Effector CD4-positive, alpha-beta T cell (primary cell): Measurements from ENCODE around the gene LYPD3.
"Not testable (repeated sequence)": the region's sequence is repeated elsewhere in the genome, so short reads cannot be mapped to it uniquely, and the experiment has no call there.

ENCODE experiments used
- DNase-seq: peaks from one replicate; pipeline ENCODE4 v3.0.0-alpha.2; 2020
- total RNA-seq: gene quantifications from one replicate; lab custom pipeline; 2026; lab: John Stamatoyannopoulos, UW

The LYPD3 gene
- total RNA-seq: 15.9 reads per million, percentile 42 among the genes with 10 or more reads in this experiment

DNA sequence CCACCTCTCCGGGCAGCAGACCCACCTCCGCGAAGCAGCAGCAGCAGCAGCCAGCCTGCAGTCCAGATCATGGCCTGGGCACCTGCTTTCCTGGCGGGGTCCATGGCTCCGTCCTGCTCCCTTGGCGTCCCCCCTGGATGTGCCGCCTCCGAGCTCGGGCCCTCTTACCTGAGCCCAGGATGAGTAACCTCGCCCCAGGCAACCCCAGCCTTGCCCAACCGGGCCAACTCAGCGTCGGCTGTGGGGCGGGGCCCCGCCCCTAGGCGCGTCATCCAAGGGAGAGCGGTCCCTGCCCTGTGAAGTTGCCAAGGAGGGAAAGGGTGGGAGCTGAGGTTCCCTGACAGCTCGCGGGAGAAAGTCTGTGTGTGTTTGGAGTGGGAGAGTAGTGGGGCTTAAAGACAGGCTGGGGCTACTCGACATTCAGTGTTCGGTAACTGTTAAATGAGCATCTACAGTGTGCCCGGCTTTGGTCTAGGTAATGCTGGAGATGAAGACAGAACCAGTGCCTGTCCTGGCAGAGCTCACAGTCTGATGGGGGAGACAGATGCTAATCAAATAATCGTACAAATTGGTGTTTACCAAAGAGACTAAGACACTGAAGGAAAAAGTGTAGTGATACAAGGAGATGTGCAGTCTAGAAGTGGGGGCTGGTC is at the start of gene LYPD3:
Gene LYPD3, minus strand, starts transcription at position 141 of the 653 bp plus-strand sequence. Its CDS starts 37 bp downstream, at position 104.
- DNase-seq: no peak

DNA sequence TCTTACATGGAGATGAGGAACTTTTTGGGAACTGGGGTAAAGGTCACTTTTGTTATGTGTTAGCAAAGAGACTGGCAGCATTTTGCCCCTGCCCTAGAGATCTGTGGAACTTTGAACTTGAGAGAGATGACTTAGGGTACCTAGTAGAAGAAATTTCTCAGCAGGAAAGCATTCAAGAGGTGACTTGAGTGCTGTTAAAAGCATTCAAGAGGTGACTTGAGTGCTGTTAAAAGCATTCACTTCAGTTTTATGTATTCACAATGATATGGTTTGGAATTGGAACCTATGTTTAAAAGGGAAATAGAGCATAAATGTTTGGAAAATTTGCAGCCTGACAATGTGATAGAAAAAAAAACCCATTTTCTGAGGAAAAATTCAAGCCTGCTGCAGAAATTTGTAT is 47.0 kb upstream of the LYPD3 start:
- not testable (repeated sequence) for DNase-seq

DNA sequence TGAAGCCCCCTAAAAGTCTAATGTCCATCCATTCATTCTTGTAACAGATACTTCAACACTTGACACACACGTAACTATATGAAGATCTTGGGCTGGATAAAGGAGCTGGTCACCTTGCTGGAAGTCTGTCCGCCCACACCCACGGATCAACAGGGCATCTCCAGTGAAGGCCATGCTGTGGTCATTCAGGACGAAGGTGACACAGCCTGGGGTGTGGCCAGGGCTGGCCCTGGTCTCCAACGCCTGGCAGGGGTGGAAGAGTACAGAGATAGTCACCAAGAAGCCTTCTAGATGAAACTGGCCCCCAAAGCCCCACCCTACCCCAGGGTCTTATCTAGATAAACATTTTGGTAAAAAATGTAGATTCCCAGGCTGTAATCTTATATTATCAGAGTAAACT is 45.9 kb upstream of the LYPD3 start:
- no peak for DNase-seq

DNA sequence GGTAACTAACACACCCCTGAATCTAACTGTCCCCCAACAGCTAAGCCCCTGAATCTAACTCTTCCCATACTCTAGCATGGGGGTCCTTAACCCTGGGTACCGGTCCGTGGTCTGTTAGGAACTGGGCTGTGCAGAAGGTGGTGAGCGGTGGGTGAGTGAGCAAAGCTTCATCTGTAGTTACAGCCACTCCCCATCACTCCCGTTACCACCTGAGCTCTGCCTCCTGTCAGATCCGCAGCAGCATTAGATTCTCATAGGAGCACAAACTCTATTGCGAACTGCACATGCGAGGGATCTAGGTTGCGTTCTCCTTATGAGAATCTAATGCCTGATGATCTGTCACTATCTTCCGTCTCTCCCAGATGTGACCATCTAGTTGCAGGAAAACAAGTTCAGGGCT is 45.3 kb upstream of the LYPD3 start:
- DNase-seq: no peak

DNA sequence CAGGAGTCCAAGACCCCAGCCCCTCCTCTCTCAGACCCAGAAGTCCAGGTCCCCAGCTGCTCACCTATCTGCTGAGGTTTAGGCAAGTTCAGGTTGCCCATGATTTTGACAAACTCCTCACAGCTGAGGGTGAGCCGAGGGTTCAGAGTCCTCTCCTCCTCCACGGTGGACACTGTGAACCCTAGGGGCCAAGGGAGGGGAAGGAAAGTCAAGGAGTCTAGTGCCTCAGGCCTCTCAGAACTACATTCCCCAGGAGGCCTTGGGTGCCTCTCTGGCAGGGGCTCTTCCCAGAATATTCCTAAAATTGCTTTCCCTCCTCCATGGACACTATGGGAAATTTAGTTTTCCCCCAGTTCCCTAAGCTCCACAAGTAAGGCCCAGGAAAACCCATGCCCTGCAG is 42.5 kb upstream of the LYPD3 start:
- no peak for DNase-seq

DNA sequence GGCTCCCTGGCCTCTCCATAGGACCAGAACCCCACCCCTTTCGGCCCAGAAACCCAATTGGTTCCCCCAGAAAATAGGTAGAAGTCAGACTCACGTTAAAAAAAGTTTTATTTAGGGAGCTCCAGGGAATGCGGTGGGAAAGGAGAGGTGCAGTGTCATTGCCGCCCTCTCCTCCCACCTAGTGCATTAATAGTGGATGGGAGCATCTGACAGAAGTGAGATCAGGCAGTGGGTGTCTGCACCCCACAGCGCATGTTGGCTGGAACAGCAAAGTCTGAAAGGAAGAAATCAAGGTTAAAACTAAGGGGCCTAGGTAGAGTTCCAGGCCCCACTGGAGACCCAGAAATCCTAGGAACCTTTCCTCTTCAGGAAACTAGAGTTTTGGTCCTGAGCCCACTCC is 41.2 kb upstream of the LYPD3 start:
- no peak for DNase-seq

DNA sequence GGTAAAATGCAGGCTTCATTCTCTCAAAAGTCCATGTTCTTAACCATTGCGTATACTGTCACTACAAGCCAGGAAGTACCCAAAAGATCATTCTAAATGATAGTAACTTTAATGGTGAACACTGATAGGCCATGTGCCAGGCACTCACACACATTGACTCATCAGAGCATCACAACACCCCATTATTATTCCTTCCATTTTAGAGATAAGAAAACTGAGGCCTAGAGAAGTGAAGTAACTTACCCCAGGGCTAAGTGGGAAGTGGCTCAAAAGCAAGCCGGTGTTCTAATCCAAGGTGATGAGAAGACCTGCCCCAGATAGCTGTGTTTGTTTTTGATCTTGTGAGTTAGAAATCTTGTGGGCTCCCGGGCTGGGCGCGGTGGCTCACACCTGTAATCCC is 40.5 kb upstream of the LYPD3 start:
- no peak for DNase-seq

DNA sequence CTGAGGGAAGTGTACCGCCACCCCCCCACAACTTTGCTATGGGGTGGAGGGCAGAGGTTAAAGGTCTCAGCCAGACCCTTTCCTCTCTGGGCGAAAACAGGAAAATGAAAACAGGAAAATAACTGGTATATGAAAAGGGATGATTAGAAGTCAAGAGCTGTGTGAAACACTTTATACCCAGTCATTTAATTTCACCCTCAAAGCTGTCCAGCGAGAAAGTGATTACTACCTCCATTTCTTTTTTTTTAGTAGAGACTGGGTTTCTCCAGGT is 39.7 kb upstream of the LYPD3 start:
- no peak for DNase-seq

DNA sequence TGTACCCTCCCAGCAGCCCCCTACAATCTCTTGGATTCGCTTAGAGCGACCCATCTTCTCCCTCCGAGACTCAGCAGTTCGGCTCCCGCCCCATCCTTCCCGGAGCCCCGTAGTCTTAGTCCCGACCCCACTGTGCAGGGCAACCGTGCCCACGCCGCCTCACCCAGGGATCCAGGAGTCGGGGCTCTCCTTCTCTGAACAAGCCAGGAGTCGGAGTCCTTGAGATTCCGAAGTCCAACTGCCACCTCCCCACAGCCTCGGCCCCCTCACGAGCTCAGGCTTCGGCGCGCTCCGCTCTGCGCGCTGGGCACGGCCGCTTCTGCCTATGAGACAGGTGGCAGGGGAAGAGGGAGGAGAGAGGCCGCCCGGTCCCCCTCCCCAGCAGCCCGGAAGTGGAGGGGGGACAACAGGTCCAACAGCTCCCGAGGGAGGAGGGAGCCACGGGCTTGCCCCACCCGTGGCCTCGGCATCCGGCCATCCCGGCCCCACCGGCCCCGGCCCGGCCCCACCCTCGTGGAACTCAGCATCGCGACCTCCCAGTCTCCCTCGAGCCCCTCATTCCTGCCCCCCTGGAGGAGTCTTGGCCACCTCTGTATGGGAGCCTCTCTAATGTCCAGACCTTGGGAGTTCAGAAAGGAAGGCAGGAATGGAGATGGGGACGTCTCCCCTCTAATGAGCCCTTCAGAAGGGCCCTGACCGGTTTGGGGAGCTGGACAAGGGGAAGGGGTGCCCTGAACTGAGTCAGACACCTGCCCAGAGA is 39.2 kb upstream of the LYPD3 start, which contains the start of gene PHLDB3:
Gene PHLDB3, minus strand, starts transcription at position 321 of the 760 bp plus-strand sequence. CDS start 628 bp downstream, outside the sequence.
- DNase-seq: peak; percentile 34

DNA sequence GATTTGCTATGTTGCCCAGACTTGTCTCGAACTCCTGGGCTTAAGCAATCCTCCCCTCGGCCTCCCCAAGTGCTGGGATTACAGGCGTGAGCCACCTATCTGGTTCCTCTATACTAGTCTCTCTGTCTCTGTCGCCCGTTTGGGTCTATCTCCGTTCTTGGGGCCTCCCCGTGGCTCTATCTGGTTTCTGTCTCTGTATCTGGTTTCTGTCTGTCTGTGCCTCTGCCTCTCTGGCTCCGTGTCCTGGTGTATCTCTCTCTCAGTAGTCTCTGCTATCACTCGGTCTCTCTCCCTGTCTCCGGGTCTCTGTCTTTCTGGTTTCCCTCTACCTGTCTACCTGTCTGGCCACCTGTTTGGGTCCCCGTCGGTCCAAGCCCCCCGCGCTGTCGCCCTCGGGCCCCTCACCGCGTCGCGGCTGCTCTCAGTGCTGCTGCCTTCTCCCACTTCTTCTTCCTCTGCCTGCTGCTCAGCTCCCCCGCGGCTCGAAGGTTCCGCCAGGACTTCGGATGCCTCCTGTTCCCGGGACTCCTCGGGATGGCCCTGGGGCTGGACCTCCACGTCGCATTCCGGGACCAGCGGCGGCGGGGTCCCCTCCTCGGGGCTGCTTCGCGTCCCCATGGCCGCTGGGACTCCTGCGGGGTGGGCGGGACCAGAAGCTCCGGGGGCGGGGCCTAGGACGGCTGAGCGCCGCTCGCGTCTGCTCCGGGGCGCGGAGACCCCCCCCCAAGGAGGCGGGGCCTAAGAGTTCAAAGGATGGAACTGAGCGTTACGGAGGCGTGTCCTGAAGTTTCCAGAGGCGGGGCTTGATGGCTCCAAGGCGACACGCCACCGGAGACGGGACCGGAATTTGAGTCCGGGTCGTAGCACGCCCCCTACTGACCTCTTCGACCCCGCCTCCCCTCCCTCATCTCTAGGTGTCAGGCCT is 38.4 kb upstream of the LYPD3 start:
- peak; percentile 99 for DNase-seq

DNA sequence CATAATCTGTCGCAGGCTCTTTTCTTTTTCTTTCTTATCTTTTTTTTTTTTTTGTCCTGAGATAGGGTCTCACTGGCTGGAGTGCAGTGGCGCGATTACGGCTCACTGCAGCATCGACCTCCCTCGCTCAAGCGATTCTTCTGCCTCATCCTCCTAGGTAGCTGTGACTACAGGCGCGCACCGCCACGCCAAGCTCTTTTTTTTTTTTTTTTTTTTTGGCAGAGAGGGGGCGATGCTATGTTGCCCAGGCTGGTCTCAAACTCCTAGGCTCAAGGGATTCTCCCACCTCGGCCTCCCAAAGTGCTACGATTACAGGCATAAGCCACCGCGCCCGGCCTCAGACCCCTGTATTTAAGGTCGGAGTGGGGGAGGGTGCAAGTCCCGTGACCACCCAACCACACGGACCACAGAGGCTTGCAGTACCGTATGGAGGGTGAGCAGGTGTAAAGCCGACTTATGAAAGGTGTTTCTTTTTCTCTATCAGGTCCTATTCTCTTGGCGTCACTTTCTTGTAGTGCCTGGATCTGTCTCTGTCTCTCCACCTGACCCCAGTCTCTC is 37.1 kb upstream of the LYPD3 start:
- DNase-seq: no peak

DNA sequence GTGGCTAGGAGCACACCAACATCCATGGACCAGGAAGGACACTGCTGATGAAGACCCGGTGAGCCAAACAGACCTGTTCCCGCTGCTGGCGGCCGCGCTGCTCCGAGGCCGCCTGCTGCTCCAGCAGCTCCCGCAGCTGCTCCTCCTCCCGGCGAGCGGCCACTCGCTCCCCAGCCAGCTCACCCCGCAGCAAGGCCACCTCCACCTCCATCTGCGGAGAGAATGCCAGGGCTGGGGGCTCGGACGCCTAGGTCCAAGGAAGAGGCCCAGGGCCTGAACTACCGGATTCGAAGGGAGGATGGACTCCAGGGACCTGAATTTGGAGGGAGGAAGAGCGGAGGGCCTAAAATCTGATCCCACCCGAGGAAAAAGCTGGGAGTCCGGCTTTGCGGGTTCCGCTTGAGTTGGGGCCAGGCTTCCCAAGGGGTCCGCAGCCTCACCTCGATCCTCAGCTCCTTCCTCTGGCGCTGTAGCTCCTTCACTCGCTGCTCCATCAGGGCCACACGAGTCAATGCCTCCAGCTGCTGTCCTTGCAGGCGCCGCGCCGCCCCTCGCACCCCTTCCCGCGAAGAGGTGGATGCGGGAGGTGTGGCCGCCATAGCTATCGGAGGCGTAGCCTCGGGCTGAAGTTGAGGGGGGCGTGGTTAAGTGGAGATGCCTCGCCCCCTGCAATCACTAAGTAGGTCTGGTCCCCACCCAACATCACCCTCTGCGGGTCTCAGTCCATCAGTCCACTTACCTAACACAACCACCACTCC is 36.4 kb upstream of the LYPD3 start:
- DNase-seq: no peak

DNA sequence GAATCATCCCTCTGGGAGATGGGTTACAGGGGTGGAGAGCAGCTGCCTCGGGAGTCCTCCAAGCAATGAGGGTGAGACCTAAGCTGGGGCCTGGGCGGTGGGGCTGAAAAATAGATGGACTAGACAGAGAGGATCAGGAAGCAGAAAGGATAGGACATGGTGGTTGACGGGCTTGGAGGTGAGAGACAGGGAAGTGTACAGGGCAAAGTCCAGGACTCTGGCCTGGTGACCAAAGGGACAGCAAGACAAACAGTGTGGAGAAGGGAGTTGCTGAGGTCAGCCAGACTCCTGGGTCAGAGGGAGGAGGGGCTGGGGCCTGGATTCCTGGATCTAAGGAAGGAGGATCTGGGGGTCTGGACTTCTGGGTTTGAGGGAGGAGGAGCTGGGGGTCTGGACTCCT is 33.6 kb upstream of the LYPD3 start:
- DNase-seq: no peak

DNA sequence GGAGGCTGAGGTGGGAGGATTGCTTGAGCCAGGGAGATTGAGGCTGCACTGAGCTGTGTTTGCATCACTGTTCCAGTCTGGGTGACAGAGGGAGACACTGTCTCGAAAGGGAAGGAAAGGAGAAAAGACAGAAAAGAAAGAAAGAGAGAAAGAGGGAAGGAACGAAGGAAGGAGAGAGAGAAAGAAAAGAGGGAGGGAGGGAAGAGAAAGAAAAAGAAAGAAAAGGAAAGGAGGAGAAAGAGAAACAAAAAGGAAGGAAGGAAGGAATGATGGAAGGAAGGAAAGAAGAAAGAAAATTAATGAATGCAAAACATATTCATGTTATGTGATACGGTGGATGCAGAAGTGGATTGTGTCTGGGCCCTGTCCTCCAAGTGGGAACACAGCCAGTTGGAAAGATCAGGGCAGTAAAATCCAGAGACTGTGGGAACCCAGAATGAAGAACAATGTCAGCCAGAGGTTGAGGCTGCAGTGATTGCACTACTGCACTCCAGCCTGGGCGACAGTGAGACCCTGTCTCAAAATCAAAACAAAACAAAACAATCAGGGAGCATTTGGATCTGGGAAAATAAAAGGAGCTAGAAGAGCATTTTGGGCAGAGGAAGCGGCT is 32.9 kb upstream of the LYPD3 start:
- no peak for DNase-seq

DNA sequence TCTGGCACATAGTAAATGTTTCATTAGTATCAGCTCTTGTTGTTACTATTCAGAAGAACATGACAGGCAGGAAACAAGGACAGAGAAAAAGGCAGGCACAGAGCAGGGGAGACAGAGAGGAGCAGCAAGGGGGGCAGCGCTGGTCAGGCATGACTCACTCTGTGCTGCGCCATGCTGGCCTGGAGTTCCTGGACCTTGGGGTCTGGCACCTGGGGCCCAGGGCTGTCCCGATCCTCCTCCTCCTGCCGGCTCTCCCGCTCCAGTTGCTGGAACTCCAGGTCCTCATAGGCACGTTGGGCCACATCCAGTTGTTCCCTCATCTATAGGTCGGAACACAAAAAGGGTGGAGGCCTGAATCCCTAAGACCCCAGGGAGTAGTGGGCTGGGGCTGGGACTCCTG is 31.6 kb upstream of the LYPD3 start:
- no peak for DNase-seq

DNA sequence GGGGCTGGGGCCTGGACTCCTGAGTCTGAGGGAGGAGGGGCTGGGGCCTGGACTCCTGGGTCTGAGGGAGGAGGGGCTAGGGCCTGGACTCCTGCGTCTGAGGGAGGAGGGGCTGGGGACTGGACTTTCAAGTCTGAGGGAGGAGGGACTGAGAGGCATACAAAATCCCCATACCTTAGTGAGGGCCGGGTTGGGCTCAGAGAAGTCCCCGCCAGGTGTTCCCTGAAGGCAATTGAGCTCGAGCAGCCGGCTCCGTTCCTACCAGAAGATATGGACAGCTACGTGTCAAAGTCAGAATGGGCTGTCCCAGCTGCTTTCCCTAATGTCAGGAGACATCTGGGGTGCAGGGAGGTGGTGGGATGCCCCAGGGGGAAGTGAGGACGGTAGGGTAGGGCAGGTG is 29.7 kb upstream of the LYPD3 start:
- no peak for DNase-seq

DNA sequence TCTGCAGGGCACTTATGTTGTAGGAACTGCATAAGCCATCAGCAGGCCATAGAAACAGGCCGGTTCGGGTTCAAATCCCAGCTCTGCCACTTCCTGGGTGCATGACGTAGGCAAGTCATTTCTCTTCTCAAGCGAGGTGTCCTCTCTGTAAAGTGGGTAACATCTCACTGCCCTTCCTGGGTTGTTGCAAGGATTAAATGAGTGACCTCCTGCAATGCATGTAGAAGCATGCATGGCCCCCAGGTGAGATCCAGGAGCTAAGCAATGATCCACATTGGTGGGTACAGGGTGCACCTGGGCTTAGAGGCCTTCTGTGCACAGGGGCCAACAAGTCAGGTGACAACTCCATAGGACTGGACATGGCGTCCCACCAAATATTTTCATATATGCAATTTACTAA is 25.4 kb upstream of the LYPD3 start:
- no peak for DNase-seq

DNA sequence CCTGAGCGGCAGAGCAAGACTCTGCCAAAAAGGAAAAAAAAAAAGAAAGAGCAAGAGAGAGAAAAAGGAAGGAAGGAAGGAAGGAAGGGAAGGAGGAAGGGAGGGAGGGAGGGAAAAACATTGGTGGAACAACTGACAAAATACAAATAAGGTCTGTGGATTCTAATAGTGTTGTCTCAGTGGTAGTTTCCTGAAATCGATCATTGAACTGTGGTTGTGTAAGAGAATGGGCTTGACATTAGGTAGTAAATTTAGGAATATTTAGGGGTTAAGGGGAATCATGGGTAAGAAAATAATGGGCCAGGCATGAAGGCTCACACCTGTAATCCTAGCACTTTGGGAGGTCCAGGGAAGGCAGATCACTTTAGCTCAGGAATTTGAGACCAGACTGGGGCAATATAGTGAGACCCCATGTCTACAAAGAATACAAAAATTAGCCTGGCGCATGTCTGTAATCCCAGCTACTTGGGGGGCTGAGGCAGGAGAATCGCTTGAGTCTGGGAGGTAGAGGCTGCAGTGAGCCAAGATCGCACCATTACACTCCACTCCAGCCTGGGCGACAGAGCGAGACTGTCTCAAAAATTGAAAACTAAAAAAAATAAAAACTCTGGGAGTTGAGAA is 24.7 kb upstream of the LYPD3 start:
- no peak for DNase-seq

DNA sequence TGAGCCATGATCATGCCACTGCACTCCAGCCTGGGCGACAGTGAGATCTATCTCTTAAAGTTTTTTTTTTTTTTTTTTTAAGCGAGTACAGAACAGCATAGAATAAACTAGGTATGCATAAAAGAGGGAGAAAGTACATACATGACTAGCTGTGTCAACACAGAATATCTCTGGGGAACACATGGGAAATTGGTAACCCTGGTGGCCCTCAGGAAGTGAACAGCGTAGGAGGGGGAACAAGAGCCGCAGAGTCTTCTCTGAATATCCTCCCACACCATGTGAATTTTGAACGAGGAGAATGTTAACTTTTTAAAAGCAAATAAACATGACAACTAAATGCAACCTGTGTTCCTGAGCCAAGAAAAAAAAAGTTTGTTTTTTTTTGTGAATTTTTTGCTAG is 23.9 kb upstream of the LYPD3 start:
- no peak for DNase-seq

DNA sequence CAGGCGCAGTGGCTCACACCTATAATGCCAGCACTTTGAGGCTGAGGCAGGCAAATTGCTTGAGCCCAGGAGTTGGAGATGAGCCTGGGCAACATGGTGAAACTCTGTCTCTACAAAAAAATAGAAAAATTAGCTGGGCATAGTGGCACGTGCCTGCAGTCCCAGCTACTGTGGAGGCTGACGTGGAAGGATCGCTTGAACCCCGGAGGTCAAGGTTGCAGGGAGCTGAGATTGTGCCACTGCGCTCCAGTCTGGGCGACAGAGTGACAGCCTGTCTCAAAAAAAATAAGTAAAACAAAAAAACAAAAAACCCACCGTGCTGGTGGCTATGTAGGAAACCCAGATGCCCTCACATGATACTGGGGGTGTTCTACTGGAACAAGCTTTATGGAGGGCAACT is 22.8 kb upstream of the LYPD3 start:
- no peak for DNase-seq

DNA sequence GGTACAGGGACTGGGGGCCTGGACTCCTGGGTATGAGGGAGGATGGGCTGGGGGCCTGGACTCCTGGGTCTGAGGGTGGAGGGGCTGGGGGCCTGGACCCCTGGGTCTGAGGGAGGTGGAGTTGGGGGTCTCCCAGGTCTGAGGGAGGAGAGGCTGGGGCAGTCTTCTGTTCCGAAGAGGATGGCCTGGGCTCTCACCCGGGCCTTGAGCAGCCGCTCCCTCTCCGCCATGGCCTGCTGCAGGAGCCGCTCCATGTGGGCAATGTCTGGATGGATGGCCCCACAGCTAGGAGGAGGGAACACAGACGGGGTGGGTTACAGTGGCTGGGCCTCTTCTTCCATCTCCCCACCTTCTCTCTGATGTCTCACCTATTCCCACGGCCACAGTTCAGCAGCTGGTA is 21.0 kb upstream of the LYPD3 start:
- no peak for DNase-seq

DNA sequence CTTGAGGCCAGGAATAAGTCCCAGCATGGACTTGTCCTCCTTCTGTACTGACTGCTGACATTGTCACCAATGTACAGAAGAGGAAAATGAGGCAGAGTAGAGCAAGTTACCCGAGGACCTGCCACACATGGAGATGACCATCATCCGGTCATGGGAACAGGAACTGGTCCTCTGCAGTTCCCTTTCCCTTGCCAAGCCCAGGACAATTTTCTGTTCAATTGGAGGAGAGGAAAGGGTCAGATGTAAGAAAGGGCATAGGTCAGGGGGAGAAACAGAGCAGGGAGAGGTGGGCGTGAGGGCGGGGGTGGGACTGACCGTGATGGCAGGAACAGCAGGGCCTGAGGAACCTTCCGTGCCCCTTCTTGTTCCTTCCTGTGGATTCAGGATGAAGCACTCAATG is 20.5 kb upstream of the LYPD3 start:
- no peak for DNase-seq
